Astrocyte (in vitro differentiated cells and primary cell): ENCODE data around the gene OBSL1. TPM values are rescaled to one million over a fixed set of nuclear protein-coding genes. Genes with fewer than 3 reads are reported as not detected.

Experiments
- DNase-seq: peaks from one replicate; pipeline ENCODE4 v3.0.0-alpha.2; 2010; ENCODE audit warnings: low read depth
- FAIRE-seq: peaks from 2 replicates; lab custom pipeline; 2011; peaks lifted over from hg19 to GRCh38; lab: Jason Lieb, UNC
- H2AFZ ChIP-seq: 2 replicates; pipeline ENCODE4 v1.6.0; 2012; ENCODE audit warnings: low read depth, low read length, inconsistent platforms
- H3K27ac ChIP-seq: 2 replicates; pipeline ENCODE4 v1.5.1; 2011; ENCODE audit warnings: low read depth, low read length, inconsistent platforms
- H3K27me3 ChIP-seq: 2 replicates; pipeline ENCODE4 v1.6.0; 2011; ENCODE audit warnings: low read length, inconsistent platforms; ENCODE audit not compliant: insufficient read depth
- H3K36me3 ChIP-seq: 2 replicates; pipeline ENCODE4 v1.5.1; 2011; ENCODE audit warnings: low read length, inconsistent platforms; ENCODE audit not compliant: insufficient read depth
- H3K4me1 ChIP-seq: 2 replicates; pipeline ENCODE4 v1.5.1; 2011; ENCODE audit warnings: low read length, inconsistent platforms; ENCODE audit not compliant: insufficient read depth
- H3K4me2 ChIP-seq: 2 replicates; pipeline ENCODE4 v1.6.0; 2012; ENCODE audit warnings: low read length, inconsistent platforms
- H3K4me3 ChIP-seq: 2 replicates; pipeline ENCODE4 v1.5.1; 2011; ENCODE audit warnings: low read depth, mild to moderate bottlenecking, low read length, inconsistent platforms; ENCODE audit not compliant: insufficient read depth
- H3K79me2 ChIP-seq: 2 replicates; pipeline ENCODE4 v1.6.0; 2012; ENCODE audit warnings: mild to moderate bottlenecking, low read length, inconsistent platforms; ENCODE audit not compliant: insufficient read depth
- H3K9ac ChIP-seq: 2 replicates; pipeline ENCODE4 v1.6.0; 2012; ENCODE audit warnings: mild to moderate bottlenecking, low read length, inconsistent platforms
- H3K9me3 ChIP-seq: 2 replicates; pipeline ENCODE4 v1.5.1; 2012; ENCODE audit warnings: low read depth, mild to moderate bottlenecking, low read length, inconsistent platforms; ENCODE audit not compliant: insufficient read depth
- H4K20me1 ChIP-seq: 2 replicates; pipeline ENCODE4 v1.6.0; 2012; ENCODE audit warnings: low read length, inconsistent platforms; ENCODE audit not compliant: insufficient read depth
- H3K27ac Mint-ChIP-seq: one replicate; pipeline ENCODE4 v1.8.0; 2021; ENCODE audit warnings: mild to moderate bottlenecking, mixed read lengths; ENCODE audit not compliant: unreplicated experiment
- H3K27me3 Mint-ChIP-seq: one replicate; pipeline ENCODE4 v1.8.0; 2021; ENCODE audit warnings: low read depth, mixed read lengths; ENCODE audit not compliant: unreplicated experiment
- H3K36me3 Mint-ChIP-seq: one replicate; pipeline ENCODE4 v1.8.0; 2021; ENCODE audit warnings: low read depth, mixed read lengths; ENCODE audit not compliant: unreplicated experiment
- H3K4me1 Mint-ChIP-seq: one replicate; pipeline ENCODE4 v1.8.0; 2021; ENCODE audit warnings: low read depth, mixed read lengths; ENCODE audit not compliant: unreplicated experiment
- H3K4me3 Mint-ChIP-seq: one replicate; pipeline ENCODE4 v1.8.0; 2021; ENCODE audit warnings: mild to moderate bottlenecking, moderate library complexity, mixed read lengths; ENCODE audit not compliant: unreplicated experiment
- H3K9me3 Mint-ChIP-seq: one replicate; pipeline ENCODE4 v1.8.0; 2021; ENCODE audit warnings: mild to moderate bottlenecking, mixed read lengths; ENCODE audit not compliant: unreplicated experiment
- CTCF ChIP-seq: IDR thresholded peaks from 2 replicates; pipeline ENCODE4 v1.5.1; 2011; ENCODE audit warnings: low read depth, mild to moderate bottlenecking, inconsistent platforms, low read length, moderate library complexity; ENCODE audit not compliant: insufficient read depth
- EZH2 ChIP-seq: IDR thresholded peaks from 2 replicates; pipeline ENCODE4 v1.6.1; 2012; ENCODE audit warnings: mild to moderate bottlenecking, low read length, inconsistent platforms; ENCODE audit not compliant: insufficient read depth
- total RNA-seq: library from RNA; stranded (reverse); gene quantifications from 2 replicates; pipeline ENCODE4 v1.2.1, GENCODE V29; 2021

Gene OBSL1
- total RNA-seq, 1 donor from 2014 or later: 77.5 TPM

GRCh38 chr2:219527472-219527871 lies 43.9 kb downstream of the OBSL1 start:
- no peak overlapping the region for H3K9ac ChIP-seq
- no peak overlapping the region for H3K27ac ChIP-seq
- Mint-ChIP-seq H3K9me3 (no peaks in the 10 kb centered on the region), H3K4me1 (peaks cover 9% of the 10 kb centered on the region), H3K4me3 (peak overlapping the region; percentile 54), H3K36me3 (no peaks in the 10 kb centered on the region), H3K27ac (no peak overlapping the region), H3K27me3 (peaks cover 62% of the 10 kb centered on the region)
- H3K4me1 ChIP-seq: peaks cover 15% of the 10 kb centered on the region
- H3K36me3 ChIP-seq: no peaks in the 10 kb centered on the region
- DNase-seq (no peak), FAIRE-seq (no peak)
- no peak overlapping the region for H2AFZ ChIP-seq
- H3K4me3 ChIP-seq: no peak overlapping the region
- no peak overlapping the region for H3K4me2 ChIP-seq
- no peak for TF ChIP-seq CTCF
- TF ChIP-seq EZH2: no peak
- no peaks in the 10 kb centered on the region for H3K9me3 ChIP-seq
- H4K20me1 ChIP-seq: no peaks in the 10 kb centered on the region
- peaks cover 17% of the 10 kb centered on the region for H3K27me3 ChIP-seq
- H3K79me2 ChIP-seq: no peaks in the 10 kb centered on the region

DNA sequence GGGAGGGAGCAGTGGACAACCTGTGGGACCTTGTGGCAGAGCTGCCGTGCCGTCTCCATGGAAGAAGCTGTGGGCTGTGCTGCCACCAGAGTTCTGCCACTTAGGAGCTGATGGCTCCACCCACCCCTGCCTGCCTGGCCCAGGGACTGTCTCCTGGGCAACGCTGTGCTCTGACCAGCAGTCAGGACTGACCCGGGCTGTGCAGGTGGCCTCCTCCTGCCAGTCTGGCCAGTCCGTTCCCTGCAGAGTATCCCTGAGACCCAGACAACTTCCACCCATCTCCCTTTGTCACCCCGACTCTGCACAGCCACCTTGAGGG lies 44.3 kb downstream of the OBSL1 start:
- no peak overlapping the region for H2AFZ ChIP-seq
- H3K36me3 ChIP-seq: no peaks in the 10 kb centered on the region
- H3K4me3 ChIP-seq: no peak overlapping the region
- no peaks in the 10 kb centered on the region for H3K79me2 ChIP-seq
- no peak overlapping the region for H3K9ac ChIP-seq
- FAIRE-seq (no peak), DNase-seq (no peak)
- peaks cover 18% of the 10 kb centered on the region for H3K4me1 ChIP-seq
- no peak overlapping the region for H3K27ac ChIP-seq
- Mint-ChIP-seq H3K36me3 (no peaks in the 10 kb centered on the region), H3K27ac (no peak overlapping the region), H3K4me3 (peak overlapping the region; percentile 54), H3K4me1 (peaks cover 10% of the 10 kb centered on the region), H3K27me3 (peaks cover 61% of the 10 kb centered on the region), H3K9me3 (no peaks in the 10 kb centered on the region)
- no peak overlapping the region for H3K4me2 ChIP-seq
- peaks cover 17% of the 10 kb centered on the region for H3K27me3 ChIP-seq
- H3K9me3 ChIP-seq: no peaks in the 10 kb centered on the region
- TF ChIP-seq EZH2 (no peak), CTCF (no peak)
- no peaks in the 10 kb centered on the region for H4K20me1 ChIP-seq

- no peaks in the 10 kb centered on the region for H3K9me3 ChIP-seq
- Mint-ChIP-seq H3K27ac (peak overlapping the region; percentile 77), H3K27me3 (peaks cover 60% of the 10 kb centered on the region), H3K9me3 (no peaks in the 10 kb centered on the region), H3K4me1 (peaks cover 15% of the 10 kb centered on the region), H3K4me3 (peak overlapping the region; percentile 67), H3K36me3 (no peaks in the 10 kb centered on the region)
- H3K4me2 ChIP-seq: no peak overlapping the region
- H3K36me3 ChIP-seq: no peaks in the 10 kb centered on the region
- FAIRE-seq (no peak), DNase-seq (no peak)
- peaks cover 17% of the 10 kb centered on the region for H3K27me3 ChIP-seq
- H3K79me2 ChIP-seq: no peaks in the 10 kb centered on the region
- H3K27ac ChIP-seq: no peak overlapping the region
- no peak overlapping the region for H2AFZ ChIP-seq
- no peak overlapping the region for H3K9ac ChIP-seq
- TF ChIP-seq CTCF: no peak
- TF ChIP-seq EZH2: no peak
- peaks cover 23% of the 10 kb centered on the region for H3K4me1 ChIP-seq
- H4K20me1 ChIP-seq: no peaks in the 10 kb centered on the region
- H3K4me3 ChIP-seq: no peak overlapping the region
Measured at GRCh38 chr2:219526320-219527075, 44.8 kb downstream of the OBSL1 start.
